Activated naive CD4-positive, alpha-beta T cell treated with anti-CD3 and anti-CD28 coated beads, Interleukin-2, amount 10 ng/mL, durations not matched to agents 7 days and 5 days (primary cell): Measurements from ENCODE around the gene CLDN16.

Source experiments
- CTCF ChIA-PET: fragments of 350-600 bp; sonication (Branson Sonifier 250); formaldehyde crosslinking; loops from one replicate; lab custom pipeline; 2021; ENCODE audit warnings: antibody characterized with exemption; lab: Charles Lee
- DNase-seq: peaks from one replicate; pipeline ENCODE4 v3.0.0-alpha.2; 2020
- H3K27ac Mint-ChIP-seq: one replicate; pipeline ENCODE4 v1.8.0; 2021; ENCODE audit warnings: mild to moderate bottlenecking, moderate library complexity, mixed read lengths
- H3K27me3 Mint-ChIP-seq: one replicate; pipeline ENCODE4 v1.8.0; 2021; ENCODE audit warnings: mild to moderate bottlenecking, mixed read lengths
- H3K36me3 Mint-ChIP-seq: one replicate; pipeline ENCODE4 v1.8.0; 2021; ENCODE audit warnings: mixed read lengths
- H3K4me1 Mint-ChIP-seq: one replicate; pipeline ENCODE4 v1.8.0; 2021; ENCODE audit warnings: mixed read lengths
- H3K4me3 Mint-ChIP-seq: one replicate; pipeline ENCODE4 v1.8.0; 2021; ENCODE audit warnings: mild to moderate bottlenecking, moderate library complexity, mixed read lengths
- H3K9me3 Mint-ChIP-seq: one replicate; pipeline ENCODE4 v1.8.0; 2021; ENCODE audit warnings: mixed read lengths

CLDN16 gene

DNA sequence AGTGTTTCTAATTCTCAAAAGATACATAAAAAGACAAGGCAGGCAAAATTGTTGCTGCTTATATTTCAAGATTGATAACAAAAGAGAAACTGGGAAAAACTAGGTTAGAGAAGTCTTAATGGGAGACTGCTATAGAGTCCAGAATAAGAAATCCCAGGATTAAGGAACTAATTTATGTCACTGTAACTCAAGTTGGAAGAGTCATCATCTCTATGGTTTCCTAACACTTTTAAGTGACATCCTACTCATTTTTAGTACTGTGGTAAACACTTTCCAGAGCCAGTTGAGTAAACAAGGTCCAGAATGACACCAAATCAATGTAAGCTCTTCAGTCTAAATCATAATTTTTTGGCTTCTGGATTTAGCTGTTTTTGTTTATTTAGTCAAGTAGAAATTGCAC, 8.0 kb downstream of the CLDN16 start:
- Mint-ChIP-seq H3K9me3 (no peaks in the 10 kb centered on the region), H3K4me1 (no peaks in the 10 kb centered on the region), H3K27ac (no peak overlapping the region), H3K4me3 (no peak overlapping the region), H3K27me3 (no peaks in the 10 kb centered on the region), H3K36me3 (no peaks in the 10 kb centered on the region)
- DNase-seq = no peak
- CTCF ChIA-PET = no interaction called here

DNA sequence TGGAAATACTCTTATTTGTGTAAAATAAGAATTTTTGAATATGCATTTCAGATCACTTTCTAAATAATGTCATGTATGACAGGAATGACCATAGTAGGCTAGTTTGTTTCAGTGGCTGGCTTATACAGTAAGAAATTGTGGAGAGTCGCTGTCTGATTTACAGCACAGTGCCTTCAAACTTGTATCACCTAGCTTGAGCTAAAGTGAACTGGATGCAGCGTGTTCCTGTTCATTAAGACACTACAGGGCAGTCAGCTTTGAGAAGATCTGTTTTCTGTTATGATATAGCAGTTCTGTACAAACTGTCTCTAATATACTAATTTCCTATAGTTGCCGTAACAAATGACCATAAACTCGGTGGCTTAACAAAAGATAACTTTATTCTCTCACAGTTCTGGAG, 9.9 kb downstream of the CLDN16 start:
- no peak overlapping the region for H3K4me3 Mint-ChIP-seq
- no peaks in the 10 kb centered on the region for H3K4me1 Mint-ChIP-seq
- no peaks in the 10 kb centered on the region for H3K36me3 Mint-ChIP-seq
- CTCF ChIA-PET = no interaction called here
- no peaks in the 10 kb centered on the region for H3K27me3 Mint-ChIP-seq
- H3K27ac Mint-ChIP-seq = no peak overlapping the region
- no peak for DNase-seq
- no peaks in the 10 kb centered on the region for H3K9me3 Mint-ChIP-seq

- Mint-ChIP-seq H3K36me3 (no peaks in the 10 kb centered on the region), H3K9me3 (no peaks in the 10 kb centered on the region), H3K27me3 (no peaks in the 10 kb centered on the region), H3K4me1 (no peaks in the 10 kb centered on the region), H3K4me3 (no peak overlapping the region), H3K27ac (no peak overlapping the region)
- DNase-seq = no peak
- CTCF ChIA-PET = no interaction called here
Measured at GRCh38 chr3:190399677-190400076, 11.7 kb downstream of the CLDN16 start.

DNA sequence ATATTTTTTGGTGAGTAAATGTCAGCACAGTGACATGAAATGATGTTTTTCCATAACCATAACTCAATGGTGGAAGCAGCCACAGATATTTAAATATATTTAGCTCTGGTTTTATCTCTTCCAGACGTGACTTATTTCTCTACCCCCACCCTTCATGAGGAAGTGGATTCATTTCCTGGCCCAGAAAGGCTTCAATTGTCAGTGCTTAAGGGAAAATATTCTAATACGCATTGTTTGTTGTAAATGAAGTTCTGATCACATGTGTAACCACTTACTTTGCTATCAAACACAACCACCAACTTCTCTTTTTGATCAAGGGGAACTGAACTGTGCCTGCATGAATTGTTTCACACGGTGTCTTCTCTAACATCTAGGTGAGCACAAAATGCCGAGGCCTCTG, 14.0 kb downstream of the CLDN16 start:
- H3K36me3 Mint-ChIP-seq = no peaks in the 10 kb centered on the region
- no peak overlapping the region for H3K27ac Mint-ChIP-seq
- DNase-seq = no peak
- H3K4me3 Mint-ChIP-seq = no peak overlapping the region
- H3K4me1 Mint-ChIP-seq = no peaks in the 10 kb centered on the region
- H3K9me3 Mint-ChIP-seq = no peaks in the 10 kb centered on the region
- H3K27me3 Mint-ChIP-seq = no peaks in the 10 kb centered on the region
- CTCF ChIA-PET = no interaction called here

DNA sequence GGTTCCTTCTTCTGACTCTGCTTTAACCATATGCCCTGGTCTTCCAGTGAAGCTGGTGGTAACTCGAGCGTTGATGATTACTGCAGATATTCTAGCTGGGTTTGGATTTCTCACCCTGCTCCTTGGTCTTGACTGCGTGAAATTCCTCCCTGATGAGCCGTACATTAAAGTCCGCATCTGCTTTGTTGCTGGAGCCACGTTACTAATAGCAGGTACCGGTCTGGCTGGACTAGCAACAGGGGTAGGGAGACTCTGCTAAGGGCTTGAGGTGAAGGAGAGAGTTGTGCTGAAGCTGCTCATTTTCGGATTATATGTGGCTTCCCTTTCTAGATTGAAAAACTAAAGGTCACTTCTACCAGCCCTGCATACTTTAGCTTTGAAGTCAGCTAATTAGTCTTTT, 16.8 kb downstream of the CLDN16 start:
- H3K4me1 Mint-ChIP-seq = no peaks in the 10 kb centered on the region
- H3K4me3 Mint-ChIP-seq = no peak overlapping the region
- H3K36me3 Mint-ChIP-seq = no peaks in the 10 kb centered on the region
- CTCF ChIA-PET = no interaction called here
- no peaks in the 10 kb centered on the region for H3K9me3 Mint-ChIP-seq
- no peaks in the 10 kb centered on the region for H3K27me3 Mint-ChIP-seq
- no peak for DNase-seq
- no peak overlapping the region for H3K27ac Mint-ChIP-seq

DNA sequence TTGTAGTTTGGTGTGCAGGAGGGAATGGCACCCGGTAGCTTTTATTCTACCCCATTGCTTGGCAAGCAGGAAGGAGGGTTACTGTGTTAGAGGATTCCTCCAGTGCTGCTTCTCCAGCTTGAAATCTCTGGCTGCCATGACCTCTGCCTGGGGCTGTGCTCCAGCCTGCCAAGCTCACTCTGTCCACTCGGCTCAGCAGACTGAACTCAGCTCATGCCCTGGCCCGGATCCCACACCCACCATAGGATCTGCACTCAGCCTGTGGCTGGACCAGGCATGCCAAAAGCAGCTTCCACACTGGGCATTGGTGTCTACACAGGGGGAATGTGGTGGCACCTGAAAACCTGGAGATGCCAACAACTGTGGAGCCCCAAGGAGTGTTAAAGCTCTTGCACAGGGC, 26.3 kb downstream of the CLDN16 start:
- no peak overlapping the region for H3K27ac Mint-ChIP-seq
- no peaks in the 10 kb centered on the region for H3K36me3 Mint-ChIP-seq
- H3K4me3 Mint-ChIP-seq = no peak overlapping the region
- no peaks in the 10 kb centered on the region for H3K27me3 Mint-ChIP-seq
- peaks cover 2% of the 10 kb centered on the region for H3K9me3 Mint-ChIP-seq
- H3K4me1 Mint-ChIP-seq = no peaks in the 10 kb centered on the region
- DNase-seq = no peak
- CTCF ChIA-PET = interaction anchor here (0.7 to 1.7 kb wide), 3 partner anchors 9 to 284 kb away, joined by 4 read pairs; no protein-coding TSS in a partner anchor

DNA sequence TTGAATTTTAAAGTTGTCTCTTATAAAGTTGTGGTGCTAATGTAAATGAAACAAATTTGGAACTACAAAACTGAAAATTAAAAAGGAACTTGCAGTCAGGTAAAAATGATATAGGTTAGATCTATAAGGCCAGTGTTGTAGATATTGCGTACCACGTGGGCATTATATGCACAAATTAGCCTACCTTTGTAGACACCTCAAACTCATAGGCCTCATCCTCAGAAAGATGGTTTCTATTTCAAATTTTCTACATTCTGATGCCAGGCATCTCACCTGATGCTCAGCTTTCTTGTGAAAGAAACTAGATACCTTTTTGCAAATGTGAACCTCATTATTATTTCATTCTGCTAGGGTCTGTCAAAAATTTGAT, 36.1 kb downstream of the CLDN16 start:
- no peak for DNase-seq
- CTCF ChIA-PET = interaction anchor here (0.9 to 2.9 kb wide), 4 partner anchors 10 to 463 kb away, joined by 4 to 10 read pairs (median 6); no protein-coding TSS in a partner anchor
- no peak overlapping the region for H3K4me3 Mint-ChIP-seq
- H3K9me3 Mint-ChIP-seq = no peaks in the 10 kb centered on the region
- H3K36me3 Mint-ChIP-seq = no peaks in the 10 kb centered on the region
- no peaks in the 10 kb centered on the region for H3K27me3 Mint-ChIP-seq
- H3K4me1 Mint-ChIP-seq = no peaks in the 10 kb centered on the region
- H3K27ac Mint-ChIP-seq = no peak overlapping the region

GRCh38 chr3:190424478-190425439, 36.8 kb downstream of the CLDN16 start:
- Mint-ChIP-seq H3K9me3 (no peaks in the 10 kb centered on the region), H3K27ac (no peak overlapping the region), H3K36me3 (no peaks in the 10 kb centered on the region), H3K4me1 (no peaks in the 10 kb centered on the region), H3K27me3 (no peaks in the 10 kb centered on the region), H3K4me3 (no peak overlapping the region)
- CTCF ChIA-PET = interaction anchor here (0.9 to 2.9 kb wide), 6 partner anchors 11 to 463 kb away, joined by 3 to 10 read pairs (median 5); no protein-coding TSS in a partner anchor
- peak; percentile 24 for DNase-seq

DNA sequence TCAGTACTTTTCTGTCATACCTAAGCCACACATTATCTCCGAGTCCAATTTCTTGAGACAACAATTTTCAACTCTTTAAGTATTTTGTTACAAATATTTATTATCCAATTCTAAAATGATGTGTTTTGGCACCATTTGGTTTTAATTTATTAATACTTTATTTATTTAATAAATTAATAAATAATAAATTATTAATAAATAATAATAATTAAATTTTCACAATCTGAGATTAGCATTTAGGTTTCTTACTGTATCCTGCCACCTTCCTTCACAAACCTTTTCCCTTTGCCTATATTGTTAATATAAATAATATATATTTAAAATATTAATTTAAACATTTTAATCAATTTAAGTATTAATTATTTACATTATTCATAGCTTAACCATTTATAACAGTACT, 37.9 kb downstream of the CLDN16 start:
- CTCF ChIA-PET = interaction anchor here (0.9 to 2.9 kb wide), 6 partner anchors 22 to 464 kb away, joined by 3 to 10 read pairs (median 4); partner anchors contain the start of gene IL1RAP
- no peak for DNase-seq
- no peaks in the 10 kb centered on the region for H3K36me3 Mint-ChIP-seq
- H3K9me3 Mint-ChIP-seq = no peaks in the 10 kb centered on the region
- no peaks in the 10 kb centered on the region for H3K27me3 Mint-ChIP-seq
- H3K4me3 Mint-ChIP-seq = no peak overlapping the region
- no peaks in the 10 kb centered on the region for H3K4me1 Mint-ChIP-seq
- no peak overlapping the region for H3K27ac Mint-ChIP-seq

- Mint-ChIP-seq H3K36me3 (no peaks in the 10 kb centered on the region), H3K9me3 (no peaks in the 10 kb centered on the region), H3K4me1 (no peaks in the 10 kb centered on the region), H3K27me3 (no peaks in the 10 kb centered on the region), H3K4me3 (no peak overlapping the region), H3K27ac (no peak overlapping the region)
- DNase-seq = no peak
- CTCF ChIA-PET = interaction anchor here (0.9 to 2.9 kb wide), 2 partner anchors 87 to 460 kb away, joined by 3 to 7 read pairs; partner anchors contain the start of gene IL1RAP
Measured at GRCh38 chr3:190426806-190427507, 39.0 kb downstream of the CLDN16 start.

GRCh38 chr3:190429681-190430080, 41.7 kb downstream of the CLDN16 start:
- no peak overlapping the region for H3K27ac Mint-ChIP-seq
- CTCF ChIA-PET = no interaction called here
- DNase-seq = no peak
- no peak overlapping the region for H3K4me3 Mint-ChIP-seq
- H3K4me1 Mint-ChIP-seq = no peaks in the 10 kb centered on the region
- H3K36me3 Mint-ChIP-seq = no peaks in the 10 kb centered on the region
- H3K9me3 Mint-ChIP-seq = no peaks in the 10 kb centered on the region
- peaks cover 3% of the 10 kb centered on the region for H3K27me3 Mint-ChIP-seq

GRCh38 chr3:190430906-190431305, 42.9 kb downstream of the CLDN16 start:
- CTCF ChIA-PET = no interaction called here
- H3K4me3 Mint-ChIP-seq = no peak overlapping the region

GRCh38 chr3:190432216-190432615, 44.3 kb downstream of the CLDN16 start:
- no peaks in the 10 kb centered on the region for H3K9me3 Mint-ChIP-seq
- no peaks in the 10 kb centered on the region for H3K36me3 Mint-ChIP-seq
- no peak overlapping the region for H3K27ac Mint-ChIP-seq
- no peak for DNase-seq
- H3K4me3 Mint-ChIP-seq = no peak overlapping the region
- H3K27me3 Mint-ChIP-seq = peaks cover 12% of the 10 kb centered on the region
- no peaks in the 10 kb centered on the region for H3K4me1 Mint-ChIP-seq
- CTCF ChIA-PET = no interaction called here

More at GRCh38 chr3:190430906-190431305, 42.9 kb downstream of the CLDN16 start:
- Mint-ChIP-seq H3K27ac (no peak overlapping the region), H3K27me3 (peaks cover 8% of the 10 kb centered on the region), H3K9me3 (no peaks in the 10 kb centered on the region), H3K36me3 (no peaks in the 10 kb centered on the region), H3K4me1 (no peaks in the 10 kb centered on the region)
- DNase-seq = no peak

GRCh38 chr3:190433626-190434025, 45.7 kb downstream of the CLDN16 start:
- Mint-ChIP-seq H3K4me1 (no peaks in the 10 kb centered on the region), H3K27ac (no peak overlapping the region), H3K4me3 (no peak overlapping the region), H3K36me3 (no peaks in the 10 kb centered on the region), H3K27me3 (peaks cover 12% of the 10 kb centered on the region), H3K9me3 (no peaks in the 10 kb centered on the region)
- CTCF ChIA-PET = no interaction called here
- DNase-seq = no peak
